GM23338 (cell line): ENCODE data around the gene IDE. TPM values are rescaled to one million over a fixed set of nuclear protein-coding genes. Genes with fewer than 3 reads are reported as not detected.

Experiments used
- ATAC-seq: fragments of 200-7000 bp; cut with Tn5 transposase; 3 replicates; pipeline ENCODE4 v1.9.1; 2020
- DNase-seq: peaks from one replicate; pipeline ENCODE4 v3.0.0-alpha.2; 2015; ENCODE audit warnings: low spot score
- H2AFZ ChIP-seq: fragments of 200-600 bp; sonication (generic); 2 replicates; pipeline ENCODE4 v1.8.0; 2016; ENCODE audit warnings: antibody characterized with exemption, mild to moderate bottlenecking, moderate library complexity
- H3F3A ChIP-seq: fragments of 200-600 bp; sonication (generic); replicated peaks from 2 replicates; pipeline ENCODE4 v1.8.0; 2017; ENCODE audit warnings: antibody characterized with exemption, mixed run types, low read depth
- H3K27ac ChIP-seq: fragments of 200-600 bp; sonication (generic); 2 replicates; pipeline ENCODE4 v1.6.1; 2016; ENCODE audit warnings: low read depth
- H3K27me3 ChIP-seq: fragments of 200-600 bp; sonication (generic); 2 replicates; pipeline ENCODE4 v1.8.0; 2016; ENCODE audit warnings: mild to moderate bottlenecking, mixed run types, moderate library complexity; ENCODE audit not compliant: insufficient read depth
- H3K36me3 ChIP-seq: fragments of 200-600 bp; sonication (generic); 2 replicates; pipeline ENCODE4 v1.8.0; 2016; ENCODE audit warnings: mild to moderate bottlenecking; ENCODE audit not compliant: insufficient read depth
- H3K4me1 ChIP-seq: fragments of 200-600 bp; sonication (generic); 2 replicates; pipeline ENCODE4 v1.8.0; 2016; ENCODE audit warnings: mild to moderate bottlenecking, moderate library complexity; ENCODE audit not compliant: insufficient read depth
- H3K4me2 ChIP-seq: fragments of 200-600 bp; sonication (generic); 2 replicates; pipeline ENCODE4 v1.7.1; 2017; ENCODE audit warnings: mixed run types
- H3K4me3 ChIP-seq: fragments of 200-600 bp; sonication (generic); 2 replicates; pipeline ENCODE4 v1.6.1; 2016; ENCODE audit warnings: mixed run types
- H3K79me2 ChIP-seq: fragments of 200-600 bp; sonication (generic); replicated peaks from 2 replicates; pipeline ENCODE4 v1.8.0; 2017; ENCODE audit warnings: mild to moderate bottlenecking; ENCODE audit not compliant: insufficient read depth
- H3K9me2 ChIP-seq: fragments of 200-600 bp; sonication (generic); 2 replicates; pipeline ENCODE4 v1.8.0; 2017; ENCODE audit not compliant: insufficient read depth
- H4K20me1 ChIP-seq: fragments of 200-600 bp; sonication (generic); replicated peaks from 2 replicates; pipeline ENCODE4 v1.8.0; 2017; ENCODE audit warnings: mild to moderate bottlenecking; ENCODE audit not compliant: insufficient read depth
- H3K27ac Mint-ChIP-seq: 2 replicates; pipeline ENCODE4 v1.8.0; 2020; ENCODE audit warnings: inconsistent platforms, mild to moderate bottlenecking, moderate library complexity, mixed read lengths
- H3K27me3 Mint-ChIP-seq: 3 replicates; pipeline ENCODE4 v1.8.0; 2022; ENCODE audit warnings: low read depth, mild to moderate bottlenecking, moderate library complexity, mixed read lengths, inconsistent platforms; ENCODE audit not compliant: insufficient read depth, poor library complexity
- H3K36me3 Mint-ChIP-seq: 3 replicates; pipeline ENCODE4 v1.8.0; 2021; ENCODE audit warnings: low read depth, mild to moderate bottlenecking, inconsistent platforms, moderate library complexity, mixed read lengths
- H3K4me1 Mint-ChIP-seq: 3 replicates; pipeline ENCODE4 v1.8.0; 2020; ENCODE audit warnings: mild to moderate bottlenecking, inconsistent platforms, mixed read lengths
- H3K4me3 Mint-ChIP-seq: 3 replicates; pipeline ENCODE4 v1.8.0; 2021; ENCODE audit warnings: moderate library complexity, mild to moderate bottlenecking, inconsistent platforms, mixed read lengths
- H3K9me3 Mint-ChIP-seq: 3 replicates; pipeline ENCODE4 v1.8.0; 2020; ENCODE audit warnings: moderate library complexity, mild to moderate bottlenecking, inconsistent platforms, mixed read lengths
- CREB1 ChIP-seq: fragments of 250-450 bp; sonication (Bioruptor Pico); IDR thresholded peaks from 2 replicates; pipeline ENCODE4 v1.5.0; 2020; ENCODE audit warnings: low read depth, mild to moderate bottlenecking, moderate library complexity
- CTCF ChIP-seq, 2 experiments: fragments of 200-600 bp in 1 of 2; sonication (generic) in 1 of 2; conservative IDR thresholded peaks; 2 replicates each; pipeline versions ENCODE4 v1.5.1 to v1.6.1; 2016 to 2017; ENCODE audit warnings: antibody characterized with exemption in 2 of 2, low read depth in 2 of 2, mild to moderate bottlenecking in 2 of 2, moderate library complexity in 1 of 2
- ETS1 ChIP-seq: IDR thresholded peaks from 2 replicates; pipeline ENCODE4 v1.6.1; 2016; ENCODE audit warnings: antibody characterized with exemption
- EZH2 ChIP-seq: fragments of 200-600 bp; sonication (generic); IDR thresholded peaks from one replicate; pipeline ENCODE4 v1.8.0; 2017; ENCODE audit warnings: antibody characterized with exemption, mild to moderate bottlenecking, low read depth; ENCODE audit not compliant: unreplicated experiment
- EZH2phosphoT487 ChIP-seq: fragments of 200-600 bp; sonication (generic); IDR thresholded peaks from one replicate; pipeline ENCODE4 v1.8.1; 2018; ENCODE audit warnings: antibody characterized with exemption; ENCODE audit not compliant: unreplicated experiment
- JUNB ChIP-seq: IDR thresholded peaks from one replicate; pipeline ENCODE4 v1.6.1; 2016; ENCODE audit warnings: antibody characterized with exemption; ENCODE audit not compliant: unreplicated experiment
- NANOG ChIP-seq: IDR thresholded peaks from 2 replicates; pipeline ENCODE4 v1.6.1; 2016; ENCODE audit warnings: antibody characterized with exemption, borderline replicate concordance
- POLR2AphosphoS5 ChIP-seq: IDR thresholded peaks from 2 replicates; pipeline ENCODE4 v1.6.1; 2016; ENCODE audit warnings: antibody characterized with exemption, low read depth
- REST ChIP-seq: IDR thresholded peaks from one replicate; pipeline ENCODE4 v1.6.1; 2018; ENCODE audit warnings: antibody characterized with exemption; ENCODE audit not compliant: unreplicated experiment
- STAT1 ChIP-seq: IDR thresholded peaks from one replicate; pipeline ENCODE4 v1.6.1; 2016; ENCODE audit warnings: antibody characterized with exemption; ENCODE audit not compliant: unreplicated experiment
- ZNF114 ChIP-seq: fragments of 250-450 bp; sonication (Bioruptor Pico); IDR thresholded peaks from 2 replicates; pipeline ENCODE4 v1.5.0; 2020; ENCODE audit warnings: mild to moderate bottlenecking, moderate library complexity
- ZNF331 ChIP-seq: fragments of 250-450 bp; sonication (Bioruptor Pico); IDR thresholded peaks from 2 replicates; pipeline ENCODE4 v1.5.0; 2020; ENCODE audit warnings: low read depth, mild to moderate bottlenecking, moderate library complexity
- ZNF462 ChIP-seq: fragments of 250-450 bp; sonication (Bioruptor Pico); IDR thresholded peaks from 2 replicates; pipeline ENCODE4 v1.5.0; 2020; ENCODE audit warnings: mild to moderate bottlenecking, moderate library complexity
- polyA plus RNA-seq: library from polyadenylated mRNA; unstranded; fragments of >200 nt; fragmentation: Nextera tagmentation; extraction: Ambion mirVana; gene quantifications from 2 replicates; pipeline ENCODE4 v1.2.1, GENCODE V29; 2016
- total RNA-seq: library from RNA; depleted of rRNA; stranded (reverse); fragments of >200 nt; shearing (Covaris generic); gene quantifications from 2 replicates; pipeline ENCODE4 v1.2.3, GENCODE V29; 2014

The IDE gene
- total and polyA plus RNA-seq, 2 experiments from 2014 or later = 12.9 to 36.3 TPM

- Histone ChIP-seq H2AFZ (no peak overlapping the region), H3K9me2 (no peaks in the 10 kb centered on the region), H3F3A (no peaks in the 10 kb centered on the region), H4K20me1 (no peaks in the 10 kb centered on the region), H3K4me2 (no peak overlapping the region), H3K79me2 (no peaks in the 10 kb centered on the region), H3K27me3 (no peaks in the 10 kb centered on the region), H3K36me3 (peaks cover 15% of the 10 kb centered on the region), H3K4me1 (no peaks in the 10 kb centered on the region), H3K4me3 (no peak overlapping the region), H3K27ac (no peak overlapping the region)
- DNase-seq = no peak
- H3K27ac Mint-ChIP-seq = no peak overlapping the region
- H3K27me3 Mint-ChIP-seq = peaks cover 1% of the 10 kb centered on the region
- no peaks in the 10 kb centered on the region for H3K9me3 Mint-ChIP-seq
- no peak for ATAC-seq
- TF ChIP-seq ZNF114 (CRISPR knock-in tag) (no peak), CTCF (conservative IDR thresholded peaks at IDR 0.05; ENCODE audit: low read depth in 2 of 2) (no peak), CREB1 (CRISPR knock-in tag) (no peak), EZH2 (no peak), JUNB (no peak), EZH2phosphoT487 (no peak), STAT1 (no peak), POLR2AphosphoS5 (no peak), NANOG (no peak), ZNF331 (CRISPR knock-in tag) (no peak), REST (no peak), ETS1 (no peak), ZNF462 (CRISPR knock-in tag) (no peak)
- peaks cover 34% of the 10 kb centered on the region for H3K36me3 Mint-ChIP-seq
- no peak overlapping the region for H3K4me3 Mint-ChIP-seq
- H3K4me1 Mint-ChIP-seq = no peaks in the 10 kb centered on the region
Observed at GRCh38 chr10:92470026-92470425, 103.9 kb downstream of the IDE start.
